Activated naive CD4-positive, alpha-beta T cell treated with anti-CD3 and anti-CD28 coated beads, Interleukin-2, amount 50 U/mL, for 24 hours (primary cell): ENCODE data around the gene NPAS3.

ENCODE experiments used
- H3K27ac Mint-ChIP-seq: one replicate; pipeline ENCODE4 v1.8.0; 2021; ENCODE audit warnings: mild to moderate bottlenecking, mixed read lengths
- H3K27me3 Mint-ChIP-seq: one replicate; pipeline ENCODE4 v1.8.0; 2021; ENCODE audit warnings: mixed read lengths
- H3K36me3 Mint-ChIP-seq: one replicate; pipeline ENCODE4 v1.8.0; 2021; ENCODE audit warnings: mixed read lengths
- H3K4me1 Mint-ChIP-seq: one replicate; pipeline ENCODE4 v1.8.0; 2021; ENCODE audit warnings: mixed read lengths
- H3K4me3 Mint-ChIP-seq: one replicate; pipeline ENCODE4 v1.8.0; 2021; ENCODE audit warnings: mild to moderate bottlenecking, mixed read lengths
- H3K9me3 Mint-ChIP-seq: one replicate; pipeline ENCODE4 v1.8.0; 2021; ENCODE audit warnings: mixed read lengths

Gene NPAS3

GRCh38 chr14:32980178-32980901 lies 41.7 kb downstream of the NPAS3 start:
- Mint-ChIP-seq H3K27me3 (peaks cover 3% of the 10 kb centered on the region), H3K27ac (no peak overlapping the region), H3K4me3 (no peak overlapping the region), H3K9me3 (no peaks in the 10 kb centered on the region), H3K4me1 (no peaks in the 10 kb centered on the region), H3K36me3 (no peaks in the 10 kb centered on the region)

- H3K4me3 Mint-ChIP-seq: no peak overlapping the region
Measured at GRCh38 chr14:32980902-32981501, 42.3 kb downstream of the NPAS3 start.

GRCh38 chr14:32984241-32984930 lies 45.7 kb downstream of the NPAS3 start:
- Mint-ChIP-seq H3K27ac (no peak overlapping the region), H3K9me3 (peaks cover 5% of the 10 kb centered on the region), H3K4me1 (no peaks in the 10 kb centered on the region), H3K27me3 (peaks cover 3% of the 10 kb centered on the region), H3K4me3 (no peak overlapping the region), H3K36me3 (no peaks in the 10 kb centered on the region)

More at GRCh38 chr14:32980902-32981501, 42.3 kb downstream of the NPAS3 start:
- Mint-ChIP-seq H3K4me1 (no peaks in the 10 kb centered on the region), H3K27me3 (peaks cover 3% of the 10 kb centered on the region), H3K9me3 (no peaks in the 10 kb centered on the region), H3K36me3 (no peaks in the 10 kb centered on the region), H3K27ac (no peak overlapping the region)

DNA sequence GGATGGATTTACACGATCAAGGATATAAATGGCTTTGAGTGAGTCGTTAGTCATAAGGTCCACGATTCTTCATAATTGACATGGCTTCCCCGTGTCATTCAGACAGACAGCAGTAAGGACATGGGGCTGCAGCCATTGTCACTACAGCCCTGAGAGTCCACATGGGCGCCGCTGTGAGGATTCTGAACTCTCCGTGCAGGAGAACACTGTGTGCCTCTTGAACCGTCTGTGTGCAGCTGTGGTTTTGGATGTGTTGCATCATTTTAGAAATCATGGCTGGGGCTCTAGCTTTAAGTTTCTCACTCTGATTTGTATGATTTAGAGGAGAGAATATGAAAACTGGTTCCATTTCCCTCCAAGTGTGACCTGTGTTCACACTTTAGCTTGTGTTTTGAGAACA lies 47.2 kb downstream of the NPAS3 start:
- H3K36me3 Mint-ChIP-seq: no peaks in the 10 kb centered on the region
- no peaks in the 10 kb centered on the region for H3K4me1 Mint-ChIP-seq
- peaks cover 5% of the 10 kb centered on the region for H3K9me3 Mint-ChIP-seq
- H3K4me3 Mint-ChIP-seq: no peak overlapping the region
- H3K27me3 Mint-ChIP-seq: peaks cover 3% of the 10 kb centered on the region
- H3K27ac Mint-ChIP-seq: no peak overlapping the region

DNA sequence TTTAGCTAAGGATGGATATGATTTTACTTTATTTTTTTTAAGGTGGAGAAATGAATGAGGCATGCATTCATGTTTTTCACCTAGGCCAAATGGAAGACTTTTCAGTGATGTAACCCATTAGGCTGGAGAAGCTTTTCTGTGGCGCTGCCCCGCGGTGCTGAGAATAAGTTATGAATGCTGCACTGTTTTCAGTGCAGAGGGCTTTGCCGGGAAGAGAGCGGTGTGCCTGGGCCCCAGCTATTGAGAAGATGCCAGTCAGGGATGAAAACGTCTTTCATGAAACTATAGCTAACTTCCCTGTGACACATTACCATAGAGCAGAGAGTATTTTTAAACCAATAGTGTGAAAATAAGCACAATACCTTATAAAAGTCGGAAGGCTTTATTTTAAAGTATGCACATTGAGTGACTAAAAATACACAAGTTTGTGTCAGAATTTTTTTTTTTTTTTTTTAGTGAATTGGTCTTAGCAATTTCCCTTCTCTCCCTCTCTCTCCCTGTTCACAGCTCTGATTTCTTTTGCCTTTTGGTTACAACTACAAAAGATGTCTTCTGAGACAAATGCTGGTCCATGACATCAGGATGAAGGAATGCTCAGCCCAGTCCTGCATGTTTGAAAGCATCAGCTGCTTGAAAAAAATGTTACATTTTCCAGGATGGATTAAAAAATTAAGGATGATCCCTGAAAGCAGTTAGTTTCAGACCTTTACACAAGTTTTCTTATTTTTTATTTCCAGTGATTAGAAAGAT lies 48.3 kb downstream of the NPAS3 start:
- Mint-ChIP-seq H3K9me3 (peaks cover 5% of the 10 kb centered on the region), H3K27ac (no peak overlapping the region), H3K27me3 (peaks cover 3% of the 10 kb centered on the region), H3K36me3 (no peaks in the 10 kb centered on the region), H3K4me3 (no peak overlapping the region), H3K4me1 (no peaks in the 10 kb centered on the region)

DNA sequence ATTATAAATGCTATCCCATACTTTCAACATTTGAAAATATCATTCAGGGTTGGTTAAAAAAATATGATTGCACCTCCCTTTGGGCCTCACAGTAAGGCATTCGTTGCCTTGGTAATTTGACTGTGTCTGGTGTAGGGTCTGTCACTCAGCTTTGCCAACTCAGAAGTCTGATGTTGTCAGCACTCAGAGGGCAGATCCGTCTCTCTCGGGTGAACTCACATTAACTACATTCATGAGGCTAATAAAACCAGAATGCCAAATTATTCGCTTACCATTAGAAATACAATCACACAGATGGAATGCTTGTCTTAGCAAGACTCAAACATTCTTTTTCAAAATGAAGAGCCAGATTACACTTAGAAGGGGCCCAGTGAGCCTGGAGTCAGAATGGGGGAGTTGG lies 53.0 kb downstream of the NPAS3 start:
- H3K27ac Mint-ChIP-seq: no peak overlapping the region
- H3K4me3 Mint-ChIP-seq: no peak overlapping the region
- no peaks in the 10 kb centered on the region for H3K36me3 Mint-ChIP-seq
- no peaks in the 10 kb centered on the region for H3K4me1 Mint-ChIP-seq
- H3K9me3 Mint-ChIP-seq: peaks cover 9% of the 10 kb centered on the region
- peaks cover 4% of the 10 kb centered on the region for H3K27me3 Mint-ChIP-seq

DNA sequence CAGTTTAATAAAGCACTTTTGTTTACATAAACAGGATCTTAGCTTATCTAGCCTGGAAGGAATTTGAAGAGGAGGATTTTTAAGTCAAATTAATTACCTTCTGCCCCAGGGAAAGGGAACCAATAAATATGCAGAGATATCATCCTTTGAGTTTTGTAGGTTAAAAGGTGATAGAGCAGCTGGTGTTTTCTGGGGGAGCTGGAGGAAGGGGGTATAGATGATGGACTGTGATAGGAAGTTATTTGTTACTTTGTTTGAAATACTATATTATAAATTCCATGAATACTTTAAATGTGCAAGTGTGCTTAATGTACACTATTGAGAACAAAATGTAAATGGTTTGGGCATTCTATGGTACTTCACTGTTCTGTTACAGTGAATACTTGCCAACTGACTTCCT lies 55.2 kb downstream of the NPAS3 start:
- peaks cover 4% of the 10 kb centered on the region for H3K27me3 Mint-ChIP-seq
- H3K9me3 Mint-ChIP-seq: peaks cover 6% of the 10 kb centered on the region
- H3K4me1 Mint-ChIP-seq: no peaks in the 10 kb centered on the region
- H3K36me3 Mint-ChIP-seq: no peaks in the 10 kb centered on the region
- no peak overlapping the region for H3K27ac Mint-ChIP-seq
- no peak overlapping the region for H3K4me3 Mint-ChIP-seq

DNA sequence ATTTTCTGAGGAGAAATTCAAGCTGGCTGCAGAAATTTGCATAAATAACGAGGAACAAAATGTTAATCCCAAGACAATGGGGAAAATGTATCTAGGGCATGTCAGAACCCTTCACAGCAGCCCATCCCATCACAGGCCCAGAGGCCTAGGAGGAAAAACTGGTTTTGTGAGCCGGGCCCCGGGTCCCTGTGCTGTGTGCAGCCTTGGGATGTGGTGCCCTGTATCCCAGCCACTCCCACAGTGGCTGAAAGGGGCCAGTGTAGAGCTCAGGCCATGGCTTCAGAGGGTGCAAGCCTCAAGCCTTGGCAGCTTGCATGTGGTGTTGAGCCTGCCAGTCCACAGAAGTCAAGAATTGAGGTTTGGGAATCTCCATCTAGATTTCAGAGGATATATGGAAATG lies 57.7 kb downstream of the NPAS3 start:
- Mint-ChIP-seq H3K9me3 (peaks cover 4% of the 10 kb centered on the region), H3K4me3 (no peak overlapping the region), H3K36me3 (no peaks in the 10 kb centered on the region), H3K4me1 (no peaks in the 10 kb centered on the region), H3K27me3 (peaks cover 4% of the 10 kb centered on the region), H3K27ac (no peak overlapping the region)

DNA sequence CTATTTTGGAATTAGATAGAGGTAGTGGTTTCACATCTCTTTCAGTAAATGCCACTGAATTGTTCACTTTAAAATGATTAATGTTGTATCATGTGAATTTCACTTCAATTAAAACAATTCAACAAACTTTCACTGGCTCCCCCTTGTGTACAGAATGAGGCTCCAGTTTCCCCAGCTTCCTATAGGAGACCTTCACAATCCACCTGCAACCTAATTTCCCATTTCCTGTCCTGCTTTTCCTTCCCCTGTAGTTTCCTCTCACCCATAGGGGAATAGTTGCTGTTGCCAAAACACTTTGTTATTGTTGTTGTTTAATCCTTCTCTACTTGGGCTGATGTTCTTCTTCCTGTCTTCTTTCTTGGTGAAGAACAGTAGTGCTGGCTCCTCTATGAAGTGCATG lies 59.8 kb downstream of the NPAS3 start:
- no peaks in the 10 kb centered on the region for H3K9me3 Mint-ChIP-seq
- no peaks in the 10 kb centered on the region for H3K27me3 Mint-ChIP-seq
- no peaks in the 10 kb centered on the region for H3K4me1 Mint-ChIP-seq
- H3K36me3 Mint-ChIP-seq: no peaks in the 10 kb centered on the region
- no peak overlapping the region for H3K27ac Mint-ChIP-seq
- no peak overlapping the region for H3K4me3 Mint-ChIP-seq

DNA sequence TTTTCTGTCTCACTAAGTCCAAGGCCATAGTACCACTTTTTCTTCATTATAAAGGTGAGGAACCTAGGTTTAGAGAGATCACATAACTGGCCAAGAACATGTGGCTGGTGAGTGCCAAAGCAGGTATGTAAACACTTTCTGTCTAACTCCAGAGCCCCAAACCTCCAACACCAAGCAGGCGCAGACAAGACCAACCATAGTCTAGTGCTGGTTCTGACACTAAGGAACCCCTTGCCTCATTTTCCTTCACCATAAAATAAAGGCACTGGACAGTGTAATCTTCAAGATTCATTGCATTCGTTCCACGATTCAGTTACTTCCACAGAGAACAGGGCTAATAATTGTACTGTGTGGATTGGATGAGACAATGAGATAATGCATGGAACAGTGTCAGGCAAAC lies 71.0 kb downstream of the NPAS3 start:
- no peak overlapping the region for H3K4me3 Mint-ChIP-seq
- no peaks in the 10 kb centered on the region for H3K4me1 Mint-ChIP-seq
- no peaks in the 10 kb centered on the region for H3K36me3 Mint-ChIP-seq
- no peaks in the 10 kb centered on the region for H3K27me3 Mint-ChIP-seq
- H3K27ac Mint-ChIP-seq: no peak overlapping the region
- no peaks in the 10 kb centered on the region for H3K9me3 Mint-ChIP-seq

- no peaks in the 10 kb centered on the region for H3K4me1 Mint-ChIP-seq
- H3K27me3 Mint-ChIP-seq: no peaks in the 10 kb centered on the region
- no peak overlapping the region for H3K27ac Mint-ChIP-seq
- H3K4me3 Mint-ChIP-seq: no peak overlapping the region
- no peaks in the 10 kb centered on the region for H3K36me3 Mint-ChIP-seq
- H3K9me3 Mint-ChIP-seq: no peaks in the 10 kb centered on the region
Measured at GRCh38 chr14:33010495-33010894, 71.8 kb downstream of the NPAS3 start.

DNA sequence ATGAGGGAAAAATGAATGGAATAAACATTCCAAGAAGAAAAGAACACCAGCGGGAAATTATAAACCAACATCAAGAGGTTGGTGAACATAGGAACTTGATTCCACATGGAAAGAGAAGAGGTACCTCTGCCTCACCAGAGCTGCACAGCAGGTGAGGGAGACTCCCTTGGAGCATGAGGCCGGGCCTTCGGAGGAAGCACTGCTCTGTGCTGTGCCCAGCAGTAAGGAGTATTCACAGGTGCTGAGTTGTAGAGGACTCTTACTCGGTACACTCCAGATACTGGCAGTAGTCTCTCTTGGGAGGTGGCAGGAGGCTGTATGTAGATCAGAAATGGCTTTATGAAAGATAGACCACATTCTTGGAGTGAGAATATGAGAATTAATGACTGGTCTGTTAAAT lies 76.0 kb downstream of the NPAS3 start:
- no peaks in the 10 kb centered on the region for H3K27me3 Mint-ChIP-seq
- no peaks in the 10 kb centered on the region for H3K9me3 Mint-ChIP-seq
- H3K27ac Mint-ChIP-seq: no peak overlapping the region
- H3K4me1 Mint-ChIP-seq: no peaks in the 10 kb centered on the region
- no peak overlapping the region for H3K4me3 Mint-ChIP-seq
- H3K36me3 Mint-ChIP-seq: no peaks in the 10 kb centered on the region

- Mint-ChIP-seq H3K27ac (no peak overlapping the region), H3K36me3 (no peaks in the 10 kb centered on the region), H3K4me1 (no peaks in the 10 kb centered on the region), H3K27me3 (no peaks in the 10 kb centered on the region), H3K9me3 (no peaks in the 10 kb centered on the region), H3K4me3 (no peak overlapping the region)
Measured at GRCh38 chr14:33016613-33017012, 77.9 kb downstream of the NPAS3 start.

DNA sequence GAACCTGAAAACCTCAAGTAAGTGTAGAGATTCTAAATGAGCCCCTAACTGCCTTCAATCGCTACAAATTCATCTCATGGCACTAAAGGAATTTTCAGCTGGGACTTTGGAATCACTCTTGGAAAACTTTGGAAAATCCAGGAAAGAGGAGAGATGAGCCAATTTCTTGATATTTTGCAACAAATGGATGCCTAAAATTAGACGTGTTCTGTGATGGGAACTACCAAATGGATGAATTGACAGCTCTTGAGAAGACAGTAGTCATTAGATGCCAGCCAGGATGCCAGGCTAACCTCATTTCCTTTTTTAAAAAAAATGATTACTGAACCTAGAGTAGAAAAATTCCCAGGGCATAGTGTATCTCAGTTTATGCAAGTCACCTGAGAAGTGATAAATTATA lies 78.3 kb downstream of the NPAS3 start:
- no peak overlapping the region for H3K4me3 Mint-ChIP-seq
- no peaks in the 10 kb centered on the region for H3K4me1 Mint-ChIP-seq
- no peaks in the 10 kb centered on the region for H3K27me3 Mint-ChIP-seq

DNA sequence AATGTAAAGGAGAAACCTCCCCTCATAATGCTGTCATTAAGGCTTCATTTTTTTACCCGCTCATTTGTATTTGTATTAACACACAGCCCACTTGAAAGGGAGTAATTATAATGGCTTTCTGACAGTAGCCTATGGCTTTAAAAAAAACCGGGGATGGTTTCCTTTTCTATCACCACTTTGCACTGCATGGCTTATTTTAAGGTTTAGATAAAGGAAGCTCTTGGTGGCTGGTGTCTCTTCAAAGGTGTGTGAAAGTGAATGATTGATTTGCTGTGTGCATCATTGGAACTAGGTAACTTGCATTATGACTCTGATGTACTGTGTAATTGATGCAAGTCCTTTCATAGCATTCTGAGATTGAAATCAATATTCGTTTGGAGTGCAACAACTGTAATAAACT lies 80.7 kb downstream of the NPAS3 start:
- no peaks in the 10 kb centered on the region for H3K27me3 Mint-ChIP-seq
- H3K9me3 Mint-ChIP-seq: no peaks in the 10 kb centered on the region
- H3K36me3 Mint-ChIP-seq: no peaks in the 10 kb centered on the region
- H3K4me3 Mint-ChIP-seq: no peak overlapping the region
- H3K27ac Mint-ChIP-seq: no peak overlapping the region
- H3K4me1 Mint-ChIP-seq: no peaks in the 10 kb centered on the region

More for the DNA sequence above, 78.3 kb downstream of the NPAS3 start:
- Mint-ChIP-seq H3K36me3 (no peaks in the 10 kb centered on the region), H3K27ac (no peak overlapping the region), H3K9me3 (no peaks in the 10 kb centered on the region)
